Ishikawa (cell line): ENCODE data around the gene MCCD1.

Source experiments
- CEBPB ChIP-seq: IDR thresholded peaks from 2 replicates; pipeline ENCODE4 v1.6.1; 2012
- CREB1 ChIP-seq: IDR thresholded peaks from 2 replicates; pipeline ENCODE4 v1.6.1; 2012; ENCODE audit warnings: low read depth
- EGR1 ChIP-seq: IDR thresholded peaks from 2 replicates; pipeline ENCODE4 v1.6.1; 2012
- EP300 ChIP-seq: IDR thresholded peaks from 2 replicates; pipeline ENCODE4 v1.6.1; 2012; ENCODE audit warnings: borderline replicate concordance
- FOXM1 ChIP-seq: IDR thresholded peaks from 2 replicates; pipeline ENCODE4 v1.6.1; 2012; ENCODE audit warnings: low read depth, borderline replicate concordance
- NFIC ChIP-seq: IDR thresholded peaks from 2 replicates; pipeline ENCODE4 v1.6.1; 2012
- RAD21 ChIP-seq: IDR thresholded peaks from 2 replicates; pipeline ENCODE4 v1.6.1; 2012; ENCODE audit warnings: low read depth
- TAF1 ChIP-seq: IDR thresholded peaks from 2 replicates; pipeline ENCODE4 v1.6.1; 2012; ENCODE audit warnings: low read depth, mild to moderate bottlenecking
- TCF12 ChIP-seq: IDR thresholded peaks from 2 replicates; pipeline ENCODE4 v1.6.1; 2012; ENCODE audit warnings: low read depth
- TEAD4 ChIP-seq: IDR thresholded peaks from 2 replicates; pipeline ENCODE4 v1.6.1; 2012
- YY1 ChIP-seq: IDR thresholded peaks from 2 replicates; pipeline ENCODE4 v1.6.1; 2012; ENCODE audit warnings: low read depth
- ZBTB7A ChIP-seq: IDR thresholded peaks from 2 replicates; pipeline ENCODE4 v1.6.1; 2012; ENCODE audit warnings: low read depth
- TF ChIP-seq, protein P1 (sequence below): IDR thresholded peaks from 2 replicates; pipeline ENCODE4 v1.6.1; 2012; ENCODE audit warnings: low read depth, mild to moderate bottlenecking
- TF ChIP-seq, protein P2 (sequence below): IDR thresholded peaks from 2 replicates; pipeline ENCODE4 v1.6.1; 2012
- TF ChIP-seq, protein P3 (sequence below): IDR thresholded peaks from 2 replicates; pipeline ENCODE4 v1.6.1; 2012

MCCD1 gene

DNA sequence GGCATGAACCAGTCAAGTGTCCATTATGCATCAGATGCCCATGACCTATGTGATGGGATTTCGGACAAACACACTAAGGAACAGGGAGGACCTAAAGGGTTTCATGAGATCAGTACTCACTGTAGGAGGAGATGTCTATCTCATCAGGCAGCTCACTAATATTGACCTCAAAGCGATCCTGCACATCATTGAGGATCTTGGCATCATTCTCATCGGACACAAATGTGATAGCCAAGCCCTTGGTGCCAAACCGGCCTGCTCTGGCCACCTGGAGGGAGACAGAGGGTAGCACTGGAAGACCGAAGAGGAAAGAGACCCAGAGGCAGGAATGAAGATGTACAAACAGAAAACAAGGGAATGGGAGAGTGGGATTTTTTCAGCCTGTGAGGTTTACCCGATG is 1.9 kb downstream of the MCCD1 start:
- TF ChIP-seq TAF1 (no peak), EGR1 (no peak), RAD21 (no peak), ZBTB7A (no peak), CEBPB (no peak), FOXM1 (no peak), TCF12 (no peak), TEAD4 (no peak), YY1 (no peak), EP300 (no peak)
- TF ChIP-seq, protein P1, sequence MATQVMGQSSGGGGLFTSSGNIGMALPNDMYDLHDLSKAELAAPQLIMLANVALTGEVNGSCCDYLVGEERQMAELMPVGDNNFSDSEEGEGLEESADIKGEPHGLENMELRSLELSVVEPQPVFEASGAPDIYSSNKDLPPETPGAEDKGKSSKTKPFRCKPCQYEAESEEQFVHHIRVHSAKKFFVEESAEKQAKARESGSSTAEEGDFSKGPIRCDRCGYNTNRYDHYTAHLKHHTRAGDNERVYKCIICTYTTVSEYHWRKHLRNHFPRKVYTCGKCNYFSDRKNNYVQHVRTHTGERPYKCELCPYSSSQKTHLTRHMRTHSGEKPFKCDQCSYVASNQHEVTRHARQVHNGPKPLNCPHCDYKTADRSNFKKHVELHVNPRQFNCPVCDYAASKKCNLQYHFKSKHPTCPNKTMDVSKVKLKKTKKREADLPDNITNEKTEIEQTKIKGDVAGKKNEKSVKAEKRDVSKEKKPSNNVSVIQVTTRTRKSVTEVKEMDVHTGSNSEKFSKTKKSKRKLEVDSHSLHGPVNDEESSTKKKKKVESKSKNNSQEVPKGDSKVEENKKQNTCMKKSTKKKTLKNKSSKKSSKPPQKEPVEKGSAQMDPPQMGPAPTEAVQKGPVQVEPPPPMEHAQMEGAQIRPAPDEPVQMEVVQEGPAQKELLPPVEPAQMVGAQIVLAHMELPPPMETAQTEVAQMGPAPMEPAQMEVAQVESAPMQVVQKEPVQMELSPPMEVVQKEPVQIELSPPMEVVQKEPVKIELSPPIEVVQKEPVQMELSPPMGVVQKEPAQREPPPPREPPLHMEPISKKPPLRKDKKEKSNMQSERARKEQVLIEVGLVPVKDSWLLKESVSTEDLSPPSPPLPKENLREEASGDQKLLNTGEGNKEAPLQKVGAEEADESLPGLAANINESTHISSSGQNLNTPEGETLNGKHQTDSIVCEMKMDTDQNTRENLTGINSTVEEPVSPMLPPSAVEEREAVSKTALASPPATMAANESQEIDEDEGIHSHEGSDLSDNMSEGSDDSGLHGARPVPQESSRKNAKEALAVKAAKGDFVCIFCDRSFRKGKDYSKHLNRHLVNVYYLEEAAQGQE, result no peak
- TF ChIP-seq, protein P2, sequence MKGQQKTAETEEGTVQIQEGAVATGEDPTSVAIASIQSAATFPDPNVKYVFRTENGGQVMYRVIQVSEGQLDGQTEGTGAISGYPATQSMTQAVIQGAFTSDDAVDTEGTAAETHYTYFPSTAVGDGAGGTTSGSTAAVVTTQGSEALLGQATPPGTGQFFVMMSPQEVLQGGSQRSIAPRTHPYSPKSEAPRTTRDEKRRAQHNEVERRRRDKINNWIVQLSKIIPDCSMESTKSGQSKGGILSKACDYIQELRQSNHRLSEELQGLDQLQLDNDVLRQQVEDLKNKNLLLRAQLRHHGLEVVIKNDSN, result no peak
- TF ChIP-seq, protein P3, sequence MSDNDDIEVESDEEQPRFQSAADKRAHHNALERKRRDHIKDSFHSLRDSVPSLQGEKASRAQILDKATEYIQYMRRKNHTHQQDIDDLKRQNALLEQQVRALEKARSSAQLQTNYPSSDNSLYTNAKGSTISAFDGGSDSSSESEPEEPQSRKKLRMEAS, result no peak

DNA sequence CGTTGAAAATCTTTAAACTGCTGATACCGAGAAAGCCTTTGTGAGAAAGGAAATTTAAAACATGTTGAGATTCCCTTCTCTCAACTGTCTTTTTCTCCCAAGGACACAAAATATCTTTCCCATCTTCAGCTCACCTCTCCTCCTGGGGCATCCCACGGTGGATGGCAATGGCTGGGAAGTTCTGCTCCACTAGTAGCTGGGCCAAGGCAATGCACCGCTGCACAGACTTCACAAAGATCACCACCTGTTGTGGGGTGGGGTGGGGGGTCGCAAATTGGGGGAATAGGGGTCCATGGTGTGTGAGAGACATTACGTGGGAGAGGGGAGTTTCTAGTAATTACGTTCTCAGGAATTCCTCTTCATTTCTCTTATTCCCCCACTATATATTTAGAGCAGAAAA is 2.4 kb downstream of the MCCD1 start:
- TF ChIP-seq RAD21 (no peak), NFIC (no peak), ZBTB7A (no peak), FOXM1 (no peak), TEAD4 (no peak), CEBPB (no peak), YY1 (no peak), EGR1 (no peak)
- TF ChIP-seq, protein P3, result no peak
- TF ChIP-seq, protein P2, result no peak
- TF ChIP-seq, protein P1, result no peak

DNA sequence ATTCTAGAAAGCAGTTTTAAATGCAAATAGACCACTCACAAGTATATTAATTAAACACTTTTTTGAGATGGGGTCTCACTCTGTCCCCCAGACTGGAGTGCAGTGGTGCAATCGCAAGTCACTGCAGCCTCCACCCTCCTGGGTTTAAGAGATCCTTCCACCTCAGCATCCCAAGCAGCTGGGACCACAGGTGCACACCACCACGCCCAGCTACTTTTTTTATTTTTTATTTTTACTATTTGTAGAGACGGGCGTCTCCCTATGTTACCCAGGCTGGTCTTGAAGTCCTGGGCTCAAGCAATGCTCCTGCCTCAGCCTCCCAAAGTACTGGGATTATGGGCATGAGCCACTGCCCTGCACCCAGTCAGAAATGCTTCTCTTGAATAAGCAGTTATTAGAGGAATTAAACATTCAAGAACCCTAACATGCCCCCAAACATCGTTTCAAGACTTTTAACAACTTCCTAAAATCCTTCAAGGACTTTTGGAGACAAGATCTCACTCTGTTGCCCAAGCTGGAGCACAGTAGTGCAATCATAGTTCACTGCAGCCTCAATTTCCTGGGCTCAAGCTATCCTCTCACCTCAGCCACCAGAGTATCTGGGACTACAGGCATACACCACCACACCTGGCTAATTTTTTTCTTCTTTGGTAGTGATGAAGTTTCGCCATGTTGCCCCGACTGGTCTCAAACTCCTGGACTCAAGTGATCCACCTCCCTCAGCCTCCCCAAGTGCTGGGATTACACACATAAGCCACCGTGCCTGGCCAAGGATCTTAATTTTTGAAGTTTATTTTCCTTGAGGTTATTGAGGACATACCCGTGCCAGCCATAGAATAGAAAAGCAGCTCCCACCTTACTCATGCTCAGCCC is 3.2 kb downstream of the MCCD1 start:
- TF ChIP-seq TCF12 (no peak), RAD21 (no peak)
- TF ChIP-seq, protein P1, result no peak

DNA sequence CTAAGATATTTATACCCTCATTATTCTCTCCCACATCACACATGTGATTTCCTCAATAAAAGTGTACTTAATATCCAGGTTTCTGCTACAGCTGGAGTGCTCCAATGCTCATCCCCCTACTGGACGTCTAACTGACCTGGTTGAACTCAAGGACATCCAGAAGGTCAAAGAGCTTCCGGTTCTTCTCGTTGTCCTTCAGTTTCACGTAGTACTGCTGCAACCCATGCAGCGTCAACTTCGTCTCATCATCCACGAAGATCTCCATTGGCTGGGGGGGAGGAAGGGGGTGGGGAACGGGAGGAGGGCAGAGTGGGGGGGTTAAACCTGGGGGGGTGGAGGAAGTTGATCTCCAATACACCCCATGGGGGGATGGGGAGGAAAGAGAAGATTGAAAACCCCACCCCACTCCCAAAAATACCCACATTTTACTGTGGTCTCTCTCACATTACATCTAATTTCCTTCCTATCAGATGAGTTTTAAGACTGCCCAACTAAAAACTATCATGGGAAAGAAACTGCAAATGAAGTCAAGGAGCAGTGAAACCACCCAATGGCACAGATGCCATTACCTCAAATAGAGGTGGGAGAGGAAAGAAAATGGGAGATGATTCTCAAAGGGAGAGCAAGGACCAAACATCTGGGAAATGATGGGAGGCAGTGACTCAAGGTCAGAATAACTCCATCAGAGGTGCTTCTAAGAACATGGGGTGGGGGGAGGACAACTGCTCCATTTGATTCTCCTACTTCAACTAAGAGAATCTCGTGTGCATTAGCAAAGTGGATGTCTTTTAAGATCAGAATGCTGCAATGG is 4.1 kb downstream of the MCCD1 start:
- TF ChIP-seq FOXM1, result no peak
- TF ChIP-seq, protein P3, result no peak
- no peak for TF ChIP-seq CREB1
- TF ChIP-seq, protein P2, result no peak
- TF ChIP-seq RAD21, result no peak
- no peak for TF ChIP-seq ZBTB7A
- TF ChIP-seq TAF1, result no peak
- no peak for TF ChIP-seq EP300
- no peak for TF ChIP-seq CEBPB
- no peak for TF ChIP-seq TCF12
- no peak for TF ChIP-seq TEAD4
- TF ChIP-seq, protein P1, result no peak
